SK-N-SH treated with all-trans-retinoic acid at 6 μM for 48 hours (cell line): ENCODE data around the gene CFAP44.

ENCODE experiments used
- ARNTL ChIP-seq: fragments of 450-650 bp; formaldehyde crosslinking; IDR thresholded peaks from 2 replicates; pipeline ENCODE4 v1.5.0; 2020; ENCODE audit warnings: low read depth, mild to moderate bottlenecking, moderate library complexity, borderline replicate concordance
- CREB5 ChIP-seq: fragments of 250-450 bp; sonication (Bioruptor Pico); IDR thresholded peaks from 2 replicates; pipeline ENCODE4 v1.5.1; 2020; ENCODE audit warnings: low read depth, mild to moderate bottlenecking, moderate library complexity
- CSRNP3 ChIP-seq: fragments of 250-450 bp; sonication (Bioruptor Pico); IDR thresholded peaks from 2 replicates; pipeline ENCODE4 v1.5.1; 2021; ENCODE audit warnings: mild to moderate bottlenecking, moderate library complexity
- ESRRG ChIP-seq: fragments of 250-450 bp; sonication (Bioruptor Pico); IDR thresholded peaks from 2 replicates; pipeline ENCODE4 v1.6.1; 2021; ENCODE audit warnings: mild to moderate bottlenecking
- GLIS3 ChIP-seq: fragments of 250-450 bp; sonication (Bioruptor Pico); IDR thresholded peaks from 2 replicates; pipeline ENCODE4 v1.5.0; 2020; ENCODE audit warnings: mild to moderate bottlenecking, moderate library complexity
- PATZ1 ChIP-seq: fragments of 250-450 bp; sonication (Bioruptor Pico); IDR thresholded peaks from 2 replicates; pipeline ENCODE4 v1.8.0; 2020; ENCODE audit warnings: mild to moderate bottlenecking, moderate library complexity, borderline replicate concordance
- TOX ChIP-seq: fragments of 250-450 bp; sonication (Bioruptor Pico); IDR thresholded peaks from 2 replicates; pipeline ENCODE4 v1.8.0; 2021; ENCODE audit warnings: mild to moderate bottlenecking, moderate library complexity, borderline replicate concordance
- TSHZ2 ChIP-seq: fragments of 250-450 bp; sonication (Bioruptor Pico); IDR thresholded peaks from 2 replicates; pipeline ENCODE4 v1.5.0; 2020; ENCODE audit warnings: mild to moderate bottlenecking, moderate library complexity
- ZFP3 ChIP-seq: fragments of 250-450 bp; sonication (Bioruptor Pico); IDR thresholded peaks from 2 replicates; pipeline ENCODE4 v1.5.0; 2020; ENCODE audit warnings: mild to moderate bottlenecking, moderate library complexity

- no peak for TF ChIP-seq TSHZ2 (CRISPR knock-in tag)
- no peak for TF ChIP-seq ESRRG (CRISPR knock-in tag)
- TF ChIP-seq CSRNP3 (CRISPR knock-in tag) = no peak
- no peak for TF ChIP-seq PATZ1 (CRISPR knock-in tag)
- TF ChIP-seq ARNTL (CRISPR knock-in tag) = no peak
- no peak for TF ChIP-seq TOX (CRISPR knock-in tag)
- no peak for TF ChIP-seq ZFP3
- no peak for TF ChIP-seq CREB5
- TF ChIP-seq GLIS3 (CRISPR knock-in tag) = no peak
Observed at GRCh38 chr3:113468539-113468938, 27.2 kb upstream of the CFAP44 start.
